Suppressor macrophage treated with lipopolysaccharide for 1 hour (primary cell): ENCODE measurements around the gene CNTNAP2.

Source experiments
- DNase-seq, 3 donors: peaks; one replicate each; pipeline ENCODE4 v3.0.0-alpha.2; 2020 to 2022

The CNTNAP2 gene

GRCh38 chr7:148187471-148187870 lies 2070.9 kb downstream of the CNTNAP2 start:
- DNase-seq: no peak

- no peak for DNase-seq
These were observed 2074.9 kb downstream of the CNTNAP2 start for GRCh38 chr7:148191391-148192065.

GRCh38 chr7:148192491-148192890 lies 2075.9 kb downstream of the CNTNAP2 start:
- no peak for DNase-seq

- DNase-seq: no peak
These were observed 2085.4 kb downstream of the CNTNAP2 start for GRCh38 chr7:148201992-148202391.

GRCh38 chr7:148204639-148205304 lies 2088.2 kb downstream of the CNTNAP2 start:
- DNase-seq: no peak

GRCh38 chr7:148209643-148210190 lies 2093.1 kb downstream of the CNTNAP2 start:
- no peak for DNase-seq

GRCh38 chr7:148210804-148211325 lies 2094.3 kb downstream of the CNTNAP2 start:
- no peak for DNase-seq

GRCh38 chr7:148211740-148212151 lies 2095.1 kb downstream of the CNTNAP2 start:
- no peak for DNase-seq

- DNase-seq: no peak
These were observed 2096.1 kb downstream of the CNTNAP2 start for GRCh38 chr7:148212731-148213130.

- no peak for DNase-seq
These were observed 2097.5 kb downstream of the CNTNAP2 start for GRCh38 chr7:148214101-148214500.

- DNase-seq: no peak
These were observed 2102.0 kb downstream of the CNTNAP2 start for GRCh38 chr7:148218603-148219002.

- no peak for DNase-seq
These were observed 2106.1 kb downstream of the CNTNAP2 start for GRCh38 chr7:148222721-148223120.

- no peak for DNase-seq
These were observed 2106.6 kb downstream of the CNTNAP2 start for GRCh38 chr7:148223160-148223559.

GRCh38 chr7:148223738-148224137 lies 2107.1 kb downstream of the CNTNAP2 start:
- DNase-seq: no peak

GRCh38 chr7:148230296-148230695 lies 2113.7 kb downstream of the CNTNAP2 start:
- no peak for DNase-seq

GRCh38 chr7:148230883-148231282 lies 2114.3 kb downstream of the CNTNAP2 start:
- no peak for DNase-seq

- no peak for DNase-seq
These were observed 2116.2 kb downstream of the CNTNAP2 start for GRCh38 chr7:148232784-148233183.

GRCh38 chr7:148234715-148235114 lies 2118.1 kb downstream of the CNTNAP2 start:
- no peak for DNase-seq

- no peak for DNase-seq
These were observed 2122.2 kb downstream of the CNTNAP2 start for GRCh38 chr7:148238761-148239325.

- DNase-seq: no peak
These were observed 2125.2 kb downstream of the CNTNAP2 start for GRCh38 chr7:148241700-148242293.

GRCh38 chr7:148242294-148242821 lies 2125.8 kb downstream of the CNTNAP2 start:
- peak; percentile 48 to 62 (median 49) for DNase-seq

GRCh38 chr7:148245381-148245780 lies 2128.8 kb downstream of the CNTNAP2 start:
- DNase-seq: no peak

GRCh38 chr7:148253629-148254028 lies 2137.0 kb downstream of the CNTNAP2 start:
- no peak for DNase-seq
